Measurements from ENCODE around the gene FTCD. TPM values are rescaled to one million over a fixed set of nuclear protein-coding genes. Genes with fewer than 3 reads are reported as not detected.

FTCD gene
- total RNA-seq, 4 donors from 2014 or later, result 0.29 TPM; not detected in 3

DNA sequence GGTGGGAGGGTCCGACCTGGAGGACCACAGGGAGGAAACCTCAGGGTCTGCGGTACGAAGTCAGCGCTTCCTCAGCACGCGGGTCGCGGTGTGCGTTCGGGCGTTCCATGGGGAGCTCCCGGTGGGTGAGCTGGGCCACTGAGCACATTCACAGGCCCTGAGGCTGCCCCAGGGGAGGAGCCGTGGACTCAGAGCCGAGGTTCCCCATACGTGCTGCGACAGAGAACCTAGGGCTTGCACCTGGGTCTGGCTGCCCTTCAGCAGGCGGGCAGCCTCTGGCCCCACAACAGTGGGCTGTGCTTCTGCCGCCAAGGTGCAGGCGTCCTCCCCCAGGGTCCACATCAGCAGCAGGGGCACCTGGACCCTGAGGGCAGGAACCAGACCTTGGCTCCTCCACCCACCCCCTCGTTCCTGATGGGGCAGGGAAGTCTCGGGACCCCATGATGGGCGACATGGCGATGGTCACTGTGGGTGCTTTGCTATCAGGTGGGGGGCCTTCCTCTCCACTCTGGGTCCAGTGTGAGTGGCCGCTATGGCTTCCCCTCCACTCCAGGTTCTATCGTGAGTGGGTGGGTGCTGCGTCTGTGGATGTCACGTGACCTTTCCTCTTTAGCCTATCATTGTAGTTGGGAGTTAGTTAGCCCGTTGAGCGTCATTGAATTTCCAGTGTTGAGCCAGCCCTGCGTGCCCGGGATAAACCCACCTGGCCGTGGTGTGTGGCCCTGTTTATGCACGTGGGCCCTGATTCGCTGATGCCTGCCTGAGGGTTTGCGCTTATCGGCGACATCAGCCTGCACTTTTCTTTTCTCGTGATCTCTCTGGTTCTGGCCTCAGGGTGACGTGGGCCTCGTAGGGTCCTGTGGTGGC is 27.9 kb downstream of the FTCD start:
- H3K4me3 ChIP-seq (ENCODE audit: low read depth, poor library complexity, severe bottlenecking), result no peak overlapping the region
- TF ChIP-seq, protein P1, sequence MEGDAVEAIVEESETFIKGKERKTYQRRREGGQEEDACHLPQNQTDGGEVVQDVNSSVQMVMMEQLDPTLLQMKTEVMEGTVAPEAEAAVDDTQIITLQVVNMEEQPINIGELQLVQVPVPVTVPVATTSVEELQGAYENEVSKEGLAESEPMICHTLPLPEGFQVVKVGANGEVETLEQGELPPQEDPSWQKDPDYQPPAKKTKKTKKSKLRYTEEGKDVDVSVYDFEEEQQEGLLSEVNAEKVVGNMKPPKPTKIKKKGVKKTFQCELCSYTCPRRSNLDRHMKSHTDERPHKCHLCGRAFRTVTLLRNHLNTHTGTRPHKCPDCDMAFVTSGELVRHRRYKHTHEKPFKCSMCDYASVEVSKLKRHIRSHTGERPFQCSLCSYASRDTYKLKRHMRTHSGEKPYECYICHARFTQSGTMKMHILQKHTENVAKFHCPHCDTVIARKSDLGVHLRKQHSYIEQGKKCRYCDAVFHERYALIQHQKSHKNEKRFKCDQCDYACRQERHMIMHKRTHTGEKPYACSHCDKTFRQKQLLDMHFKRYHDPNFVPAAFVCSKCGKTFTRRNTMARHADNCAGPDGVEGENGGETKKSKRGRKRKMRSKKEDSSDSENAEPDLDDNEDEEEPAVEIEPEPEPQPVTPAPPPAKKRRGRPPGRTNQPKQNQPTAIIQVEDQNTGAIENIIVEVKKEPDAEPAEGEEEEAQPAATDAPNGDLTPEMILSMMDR (IDR thresholded peaks at IDR 0.05), result no peak
- WGBS, 2 donors, result 87 to 90% methylated on average over 38 to 40 of the region's 40 CpGs
- intact Hi-C loops (cut with DNase I; ENCODE audit: low total_unique reads), result no loop called here
- DNase-seq (ENCODE audit: low spot score in 2 of 2), result peak in 1 of 2 donors; percentile 78

DNA sequence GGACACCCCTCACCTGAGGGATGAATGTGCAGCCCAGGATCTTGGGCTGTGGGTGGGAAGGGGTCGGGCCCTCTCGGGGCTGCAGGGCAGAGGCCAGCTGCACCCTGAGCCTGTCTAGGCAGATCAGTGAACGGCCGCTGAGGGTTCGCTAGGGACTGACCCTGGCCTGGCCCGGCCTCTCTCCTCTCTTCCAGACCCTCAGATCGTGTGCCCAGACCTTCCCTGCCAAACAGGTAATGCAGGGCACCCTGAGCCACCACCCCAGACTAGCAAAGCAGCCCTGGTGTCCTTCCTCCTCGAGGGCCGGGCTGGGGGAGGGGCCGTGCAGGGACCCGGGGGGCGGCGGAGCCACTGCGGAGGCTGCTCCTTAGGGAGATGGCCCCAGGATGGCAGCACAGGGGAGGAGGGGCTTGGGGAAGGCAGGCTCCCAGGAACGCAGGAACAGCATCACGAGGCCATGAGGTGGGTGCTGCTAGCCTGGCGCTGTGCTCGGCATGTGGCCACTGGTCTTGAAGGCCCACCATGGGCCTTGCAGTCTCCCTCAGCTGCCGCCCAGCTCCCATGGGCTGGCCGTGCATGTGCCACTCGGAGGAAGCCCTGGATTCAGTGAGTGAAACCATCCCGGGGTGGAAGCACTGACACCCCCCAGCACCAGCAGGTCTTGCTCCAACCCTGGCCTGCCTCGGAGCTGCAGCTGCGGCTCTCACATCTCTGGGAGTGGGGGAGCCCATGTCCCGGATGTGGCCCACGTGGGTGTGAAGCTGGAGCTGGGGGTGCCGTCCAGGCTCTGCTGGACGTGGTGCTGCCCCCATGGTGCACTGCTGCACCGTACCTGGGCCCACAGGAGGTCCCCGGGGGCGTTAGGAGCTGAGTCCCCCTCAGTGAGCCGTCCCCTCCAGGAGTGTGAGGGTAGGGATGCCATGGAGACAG is 28.8 kb downstream of the FTCD start:
- TF ChIP-seq, protein P1 (IDR thresholded peaks at IDR 0.05), result no peak
- no peak for TF ChIP-seq POLR2A (IDR thresholded peaks at IDR 0.05)
- WGBS, 2 donors, result 80 to 83% methylated on average over 21 to 23 of the region's 32 CpGs
- DNase-seq (ENCODE audit: low spot score in 2 of 2), result peak in 1 of 2 donors; percentile 86
- H3K4me3 ChIP-seq (ENCODE audit: low read depth, poor library complexity, severe bottlenecking), result no peak overlapping the region
- intact Hi-C loops (cut with DNase I; ENCODE audit: low total_unique reads), result no loop called here

DNA sequence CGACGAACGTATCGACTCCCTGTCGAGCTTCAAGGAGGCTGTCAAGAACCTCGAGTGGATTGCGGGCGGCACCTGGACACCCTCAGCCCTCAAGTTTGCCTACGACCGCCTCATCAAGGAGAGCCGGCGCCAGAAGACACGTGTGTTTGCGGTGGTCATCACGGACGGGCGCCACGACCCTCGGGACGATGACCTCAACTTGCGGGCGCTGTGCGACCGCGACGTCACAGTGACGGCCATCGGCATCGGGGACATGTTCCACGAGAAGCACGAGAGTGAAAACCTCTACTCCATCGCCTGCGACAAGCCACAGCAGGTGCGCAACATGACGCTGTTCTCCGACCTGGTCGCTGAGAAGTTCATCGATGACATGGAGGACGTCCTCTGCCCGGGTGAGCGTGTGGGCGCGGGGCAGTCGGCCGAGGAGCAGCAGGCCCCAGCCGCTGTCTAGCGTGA is 29.5 kb downstream of the FTCD start:
- no peak for DNase-seq (ENCODE audit: low spot score in 2 of 2)
- intact Hi-C loops (cut with DNase I; ENCODE audit: low total_unique reads), result no loop called here
- TF ChIP-seq, protein P1 (IDR thresholded peaks at IDR 0.05), result no peak
- TF ChIP-seq POLR2A (IDR thresholded peaks at IDR 0.05), result no peak
- no peak overlapping the region for H3K4me3 ChIP-seq (ENCODE audit: low read depth, poor library complexity, severe bottlenecking)
- 87 to 92% methylated on average over 47 of the region's 47 CpGs for WGBS, 2 donors

DNA sequence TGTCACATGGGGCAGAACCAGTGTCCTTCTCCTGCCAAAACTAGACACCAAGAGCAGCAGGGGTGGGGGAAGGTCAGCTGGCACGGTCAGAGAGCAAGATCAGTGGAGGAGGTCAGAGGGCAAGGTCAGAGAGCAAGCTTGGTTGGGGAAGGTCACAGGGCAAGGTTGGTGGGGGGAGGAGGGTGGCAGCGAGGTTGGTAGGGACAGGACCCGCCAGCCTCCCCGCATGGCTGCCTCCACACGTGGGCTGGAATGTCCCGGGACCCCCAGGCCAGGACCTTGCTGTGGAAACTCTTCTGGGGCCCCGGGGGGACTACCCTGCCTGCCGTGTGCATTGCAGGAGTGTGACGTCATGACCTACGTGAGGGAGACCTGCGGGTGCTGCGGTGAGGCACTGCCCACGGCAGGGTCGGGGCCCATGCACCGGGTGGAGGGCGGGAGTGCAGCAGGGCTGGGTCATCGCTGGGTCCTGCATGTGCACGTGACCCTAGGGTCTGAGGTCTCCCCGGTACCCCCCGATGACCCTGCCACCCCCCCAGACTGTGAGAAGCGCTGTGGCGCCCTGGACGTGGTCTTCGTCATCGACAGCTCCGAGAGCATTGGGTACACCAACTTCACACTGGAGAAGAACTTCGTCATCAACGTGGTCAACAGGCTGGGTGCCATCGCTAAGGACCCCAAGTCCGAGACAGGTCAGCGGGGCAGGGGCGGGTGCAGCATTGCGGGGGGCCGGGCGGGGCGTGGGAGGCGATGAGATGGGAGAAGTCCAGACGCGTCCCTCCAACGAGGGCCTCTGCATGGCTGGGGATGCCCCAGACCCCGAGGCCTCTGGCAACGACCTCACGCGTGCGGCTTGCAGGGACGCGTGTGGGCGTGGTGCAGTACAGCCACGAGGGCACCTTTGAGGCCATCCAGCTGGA is 30.2 kb downstream of the FTCD start:
- TF ChIP-seq, protein P1 (IDR thresholded peaks at IDR 0.05), result no peak
- TF ChIP-seq POLR2A (IDR thresholded peaks at IDR 0.05), result no peak
- intact Hi-C loops (cut with DNase I; ENCODE audit: low total_unique reads), result no loop called here
- peak in 1 of 2 donors; percentile 83 for DNase-seq (ENCODE audit: low spot score in 2 of 2)
- H3K4me3 ChIP-seq (ENCODE audit: low read depth, poor library complexity, severe bottlenecking), result no peak overlapping the region
- WGBS, 2 donors, result 79 to 88% methylated on average over 37 to 48 of the region's 49 CpGs
